PFSK-1 (cell line): ENCODE results near the gene FAF2.

Experiments used
- FOXP2 ChIP-seq: optimal IDR thresholded peaks from 2 replicates; pipeline ENCODE3; 2011; ENCODE audit warnings: borderline replicate concordance, control low read depth, inconsistent platforms; ENCODE audit not compliant: insufficient read depth; ENCODE audit errors: extremely low read length, extremely low read depth
- POLR2AphosphoS5 ChIP-seq: IDR thresholded peaks from 2 replicates; pipeline ENCODE4 v1.6.1; 2012; ENCODE audit warnings: low read depth, mild to moderate bottlenecking, control low read depth, low read length, moderate library complexity
- SIN3A ChIP-seq: IDR thresholded peaks from 2 replicates; pipeline ENCODE4 v1.6.1; 2012; ENCODE audit warnings: mild to moderate bottlenecking, low read length, moderate library complexity, borderline replicate concordance; ENCODE audit not compliant: insufficient read depth
- TAF1 ChIP-seq: IDR thresholded peaks from 2 replicates; pipeline ENCODE4 v1.6.1; 2012; ENCODE audit warnings: low read length, control low read depth, borderline replicate concordance; ENCODE audit not compliant: insufficient read depth
- TF ChIP-seq, protein P1 (sequence below), 2 experiments: IDR thresholded peaks; 2 replicates each; pipeline versions ENCODE4 v1.6.1 to v1.8.0; 2011 to 2012; ENCODE audit warnings: low read depth in 2 of 2, low read length in 2 of 2, control low read depth in 1 of 2, inconsistent platforms in 1 of 2, mild to moderate bottlenecking in 1 of 2, moderate library complexity in 1 of 2; ENCODE audit not compliant: insufficient read depth in 1 of 2

The FAF2 gene

DNA sequence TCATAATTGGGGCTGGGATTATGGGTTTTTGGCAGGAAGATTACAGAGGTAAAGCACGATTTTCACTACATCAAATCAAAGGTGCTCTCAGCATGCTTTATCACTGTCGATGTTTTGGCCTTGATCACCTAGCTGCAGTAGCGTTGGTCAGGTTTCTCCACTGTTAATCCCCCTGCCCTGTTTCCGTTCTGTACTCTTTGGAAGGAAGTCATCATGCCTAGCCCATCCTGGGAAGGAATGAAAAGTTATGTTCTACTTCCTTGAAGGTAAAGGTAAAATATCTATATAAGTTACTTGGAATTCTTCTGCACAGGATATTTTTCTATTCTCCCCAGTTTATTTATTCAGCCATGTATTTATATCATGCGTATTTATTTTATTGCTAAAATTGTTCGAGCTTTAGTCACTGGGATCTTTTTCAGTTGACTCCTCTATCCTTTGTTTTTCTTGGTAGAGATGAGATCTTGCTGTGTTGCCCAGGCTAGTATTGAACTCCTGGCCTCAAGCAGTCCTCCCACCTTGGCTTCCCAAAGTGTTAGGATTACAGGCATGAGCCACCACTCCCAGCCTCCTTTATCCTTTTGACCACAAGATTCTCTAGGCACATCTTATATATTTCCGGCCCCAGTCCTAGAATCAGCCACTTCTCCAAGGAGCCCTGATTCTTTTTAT is 25.3 kb downstream of the FAF2 start:
- TF ChIP-seq POLR2AphosphoS5 (no peak), TAF1 (no peak), FOXP2 (no peak), SIN3A (no peak)
- TF ChIP-seq, protein P1, sequence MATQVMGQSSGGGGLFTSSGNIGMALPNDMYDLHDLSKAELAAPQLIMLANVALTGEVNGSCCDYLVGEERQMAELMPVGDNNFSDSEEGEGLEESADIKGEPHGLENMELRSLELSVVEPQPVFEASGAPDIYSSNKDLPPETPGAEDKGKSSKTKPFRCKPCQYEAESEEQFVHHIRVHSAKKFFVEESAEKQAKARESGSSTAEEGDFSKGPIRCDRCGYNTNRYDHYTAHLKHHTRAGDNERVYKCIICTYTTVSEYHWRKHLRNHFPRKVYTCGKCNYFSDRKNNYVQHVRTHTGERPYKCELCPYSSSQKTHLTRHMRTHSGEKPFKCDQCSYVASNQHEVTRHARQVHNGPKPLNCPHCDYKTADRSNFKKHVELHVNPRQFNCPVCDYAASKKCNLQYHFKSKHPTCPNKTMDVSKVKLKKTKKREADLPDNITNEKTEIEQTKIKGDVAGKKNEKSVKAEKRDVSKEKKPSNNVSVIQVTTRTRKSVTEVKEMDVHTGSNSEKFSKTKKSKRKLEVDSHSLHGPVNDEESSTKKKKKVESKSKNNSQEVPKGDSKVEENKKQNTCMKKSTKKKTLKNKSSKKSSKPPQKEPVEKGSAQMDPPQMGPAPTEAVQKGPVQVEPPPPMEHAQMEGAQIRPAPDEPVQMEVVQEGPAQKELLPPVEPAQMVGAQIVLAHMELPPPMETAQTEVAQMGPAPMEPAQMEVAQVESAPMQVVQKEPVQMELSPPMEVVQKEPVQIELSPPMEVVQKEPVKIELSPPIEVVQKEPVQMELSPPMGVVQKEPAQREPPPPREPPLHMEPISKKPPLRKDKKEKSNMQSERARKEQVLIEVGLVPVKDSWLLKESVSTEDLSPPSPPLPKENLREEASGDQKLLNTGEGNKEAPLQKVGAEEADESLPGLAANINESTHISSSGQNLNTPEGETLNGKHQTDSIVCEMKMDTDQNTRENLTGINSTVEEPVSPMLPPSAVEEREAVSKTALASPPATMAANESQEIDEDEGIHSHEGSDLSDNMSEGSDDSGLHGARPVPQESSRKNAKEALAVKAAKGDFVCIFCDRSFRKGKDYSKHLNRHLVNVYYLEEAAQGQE (IDR thresholded peaks at IDR 0.05; ENCODE audit: insufficient read depth in 1 of 2, low read depth in 2 of 2, low read length in 2 of 2) = no peak

DNA sequence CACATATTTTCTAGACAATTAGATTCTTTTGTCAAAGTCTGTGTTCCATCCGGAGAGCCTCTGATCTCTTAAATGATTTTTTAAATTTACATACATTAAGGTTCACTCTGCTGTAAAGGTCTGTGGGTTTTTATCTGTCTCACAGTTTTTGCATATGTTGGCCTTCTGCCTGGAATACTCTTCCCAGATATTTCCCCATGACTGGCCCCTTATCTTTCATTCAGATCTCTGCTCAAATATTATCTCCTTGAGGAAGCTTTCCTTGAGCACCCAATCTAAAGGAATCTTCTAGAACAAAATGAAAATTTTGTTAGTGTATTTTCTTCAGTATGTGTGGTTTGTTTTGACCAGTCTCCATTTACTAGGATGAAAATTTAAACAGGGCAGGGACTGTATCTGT is 26.3 kb downstream of the FAF2 start:
- no peak for TF ChIP-seq SIN3A
- TF ChIP-seq FOXP2 = no peak
- no peak for TF ChIP-seq TAF1
- no peak for TF ChIP-seq POLR2AphosphoS5
- TF ChIP-seq, protein P1 (IDR thresholded peaks at IDR 0.05; ENCODE audit: insufficient read depth in 1 of 2, low read depth in 2 of 2, low read length in 2 of 2) = no peak

DNA sequence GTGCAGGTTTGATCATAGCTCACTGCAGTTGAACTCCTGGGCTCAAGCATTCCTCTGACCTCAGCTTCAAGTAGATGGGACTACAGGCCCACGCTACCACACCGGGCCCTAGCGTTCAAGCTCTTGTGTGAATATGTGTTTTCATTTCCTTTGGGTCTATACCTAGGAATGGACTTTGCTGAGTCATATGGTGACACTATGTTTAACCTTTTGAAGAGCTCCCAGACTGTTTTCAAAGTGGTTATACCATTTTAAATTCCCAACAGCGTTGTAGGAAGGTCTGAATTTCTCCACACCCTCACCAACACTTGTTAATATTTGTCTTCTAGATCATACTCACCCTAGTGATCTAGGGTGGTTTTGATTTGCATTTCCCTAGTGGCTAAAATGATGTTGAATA is 33.5 kb downstream of the FAF2 start:
- TF ChIP-seq TAF1 (no peak), SIN3A (no peak), FOXP2 (no peak), POLR2AphosphoS5 (no peak)
- TF ChIP-seq, protein P1 (IDR thresholded peaks at IDR 0.05; ENCODE audit: insufficient read depth in 1 of 2, low read depth in 2 of 2, low read length in 2 of 2) = no peak

DNA sequence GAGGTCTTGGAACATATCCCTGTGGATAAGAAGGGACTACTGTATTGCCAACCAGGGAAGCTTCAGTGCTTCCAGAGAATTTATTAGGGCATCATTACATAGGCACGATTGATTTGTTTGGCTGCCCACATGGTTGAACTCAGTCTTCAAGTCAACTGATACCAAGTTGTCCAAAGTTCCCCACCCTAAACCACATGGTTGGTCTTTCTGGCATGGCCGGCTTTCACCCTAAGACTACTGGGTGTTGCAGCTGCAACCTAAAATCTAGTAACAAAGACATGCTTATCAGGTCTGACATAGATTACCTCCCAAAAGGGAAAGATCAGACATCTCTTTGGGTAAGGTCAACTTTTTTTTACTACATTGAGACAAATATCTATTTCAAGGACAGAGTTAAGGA is 37.0 kb downstream of the FAF2 start:
- no peak for TF ChIP-seq FOXP2
- no peak for TF ChIP-seq POLR2AphosphoS5
- TF ChIP-seq SIN3A = no peak
- TF ChIP-seq, protein P1 (IDR thresholded peaks at IDR 0.05; ENCODE audit: insufficient read depth in 1 of 2, low read depth in 2 of 2, low read length in 2 of 2) = no peak
- TF ChIP-seq TAF1 = no peak
